HG03565 (cell line): Measurements from ENCODE around the gene NOD1.

Source experiments
- ATAC-seq: cut with Tn5 transposase; IDR thresholded peaks from one replicate; pipeline ENCODE4 v1.9.1; 2021; ENCODE audit warnings: mild to moderate bottlenecking, moderate library complexity; ENCODE audit not compliant: unreplicated experiment

NOD1 gene

GRCh38 chr7:30379741-30380140, 98.8 kb downstream of the NOD1 start:
- ATAC-seq, result no peak

DNA sequence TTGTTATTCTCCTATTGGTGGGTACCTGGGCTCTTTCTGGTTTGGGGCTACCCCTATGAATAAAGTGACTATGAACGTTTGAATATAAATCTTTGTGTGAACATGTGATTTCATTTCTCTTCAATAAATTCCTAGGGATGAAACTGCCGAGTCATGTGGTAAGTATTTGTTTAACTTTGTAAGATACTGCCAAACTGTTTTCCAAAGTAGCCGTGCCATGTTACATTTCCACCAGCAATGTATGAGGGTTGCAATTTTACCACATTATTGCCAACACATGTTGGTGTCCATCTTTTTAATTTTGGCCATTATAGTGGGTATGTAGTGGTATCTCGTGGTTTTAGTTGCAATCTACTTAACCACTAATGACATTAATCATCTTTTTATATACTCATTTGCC, 99.5 kb downstream of the NOD1 start:
- no peak for ATAC-seq

- no peak for ATAC-seq
Observed at GRCh38 chr7:30378275-30378674, 100.3 kb downstream of the NOD1 start.
